Inflammatory macrophage treated with lipopolysaccharide for 1 hour (primary cell): Measurements from ENCODE around the gene ARAF.
"Not testable (repeated sequence)": the region's sequence is repeated elsewhere in the genome, so short reads cannot be mapped to it uniquely, and the experiment has no call there.

Source experiments
- DNase-seq, 2 donors: peaks; one replicate each; pipeline ENCODE4 v3.0.0-alpha.2; 2020 to 2022

ARAF gene

DNA sequence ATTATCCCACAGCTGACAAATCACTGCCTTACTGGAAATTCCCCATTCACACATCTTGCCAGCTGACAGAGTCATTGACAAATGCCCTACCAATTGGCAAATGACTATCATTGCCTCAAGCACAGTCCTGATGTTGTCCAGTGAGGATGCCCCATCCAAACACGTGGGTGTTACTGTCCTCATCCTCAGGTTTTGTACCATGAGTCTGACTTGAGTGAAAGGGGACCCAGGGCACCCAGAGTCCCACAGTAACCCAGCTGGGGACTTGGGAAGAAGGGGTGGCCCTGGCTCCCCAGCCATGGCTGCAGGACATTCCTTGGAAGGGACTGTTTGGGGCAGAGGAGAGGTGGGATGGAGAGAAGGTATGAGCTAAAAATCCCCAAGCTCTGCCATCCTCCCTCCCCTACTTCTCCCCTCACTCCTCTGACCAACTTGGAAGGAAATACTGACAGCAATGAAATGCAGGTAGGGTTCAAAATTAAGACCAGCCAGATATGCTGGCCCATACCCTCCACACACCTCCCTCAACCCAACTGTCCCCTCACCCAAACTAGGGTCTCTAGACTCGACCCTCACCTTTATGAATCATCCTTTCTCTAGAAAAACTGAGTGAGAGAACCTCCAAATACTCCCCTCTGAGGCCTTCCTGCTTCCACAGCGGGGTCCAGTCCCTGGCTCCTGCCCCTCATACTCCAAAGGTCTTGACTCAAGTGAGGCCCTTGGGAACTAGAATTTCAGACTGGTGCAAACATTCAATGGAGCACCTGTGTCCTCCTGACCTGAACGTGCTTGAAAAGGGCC lies 26.3 kb downstream of the ARAF start:
- peak; percentile 47 to 81 for DNase-seq

DNA sequence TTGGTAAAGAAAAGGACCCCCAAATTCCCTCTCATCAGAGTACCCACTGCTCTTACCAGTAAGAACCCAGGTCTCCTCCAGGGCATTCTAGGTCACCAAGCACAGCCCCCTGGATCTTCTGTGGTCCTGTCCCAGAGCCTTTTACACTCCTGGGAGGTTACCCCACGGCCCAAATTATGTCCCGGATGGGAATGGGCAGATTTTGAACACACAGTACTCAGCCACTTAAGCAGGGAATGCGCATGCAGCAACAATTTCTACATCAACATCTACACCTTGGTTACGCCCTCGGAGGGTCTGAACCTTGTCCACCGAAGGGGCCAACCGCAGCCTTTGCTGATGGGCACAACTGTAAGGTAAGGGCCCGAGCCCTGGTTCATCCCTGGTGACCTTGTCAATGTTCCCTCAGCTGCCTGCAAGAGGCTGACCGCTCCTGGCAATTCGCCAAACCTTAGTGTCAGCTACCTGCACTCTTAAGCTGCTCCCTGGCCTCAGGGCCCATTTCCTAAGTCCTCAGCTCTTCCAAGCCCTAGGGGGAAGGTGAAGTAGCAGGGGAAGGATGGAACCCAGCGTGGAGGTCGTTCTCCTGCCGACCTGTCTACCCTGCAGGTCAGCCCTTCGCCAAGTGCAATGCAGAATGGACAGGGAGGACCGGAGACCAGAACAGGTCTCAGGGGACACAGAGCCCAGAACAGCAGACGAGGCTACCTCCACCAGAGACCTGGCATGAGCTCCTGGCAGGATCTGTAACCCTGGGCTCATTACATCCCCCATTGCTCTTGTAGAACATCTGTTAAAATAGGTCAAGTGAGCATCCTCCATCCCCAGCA lies 27.1 kb downstream of the ARAF start:
- DNase-seq, result no peak

DNA sequence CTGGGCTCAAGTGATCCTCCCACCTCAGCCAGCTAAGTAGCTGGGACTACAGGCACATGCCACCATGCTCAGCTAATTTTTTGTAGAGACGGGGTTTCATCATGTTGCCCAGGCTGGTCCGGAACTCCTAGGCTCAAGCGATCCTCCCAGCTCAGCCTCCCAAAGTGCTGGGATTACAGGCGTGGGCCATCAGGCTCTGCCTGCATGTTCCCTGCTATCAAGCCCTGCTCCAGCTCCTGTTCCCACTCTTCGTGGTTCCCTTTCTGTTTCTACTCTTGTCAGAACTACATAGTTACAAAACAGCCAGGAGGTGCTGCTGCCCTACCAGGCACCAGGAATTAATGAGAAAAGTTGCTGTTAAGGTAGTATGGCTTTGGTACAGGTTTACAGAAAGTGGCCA lies 30.0 kb downstream of the ARAF start:
- DNase-seq, result no peak

DNA sequence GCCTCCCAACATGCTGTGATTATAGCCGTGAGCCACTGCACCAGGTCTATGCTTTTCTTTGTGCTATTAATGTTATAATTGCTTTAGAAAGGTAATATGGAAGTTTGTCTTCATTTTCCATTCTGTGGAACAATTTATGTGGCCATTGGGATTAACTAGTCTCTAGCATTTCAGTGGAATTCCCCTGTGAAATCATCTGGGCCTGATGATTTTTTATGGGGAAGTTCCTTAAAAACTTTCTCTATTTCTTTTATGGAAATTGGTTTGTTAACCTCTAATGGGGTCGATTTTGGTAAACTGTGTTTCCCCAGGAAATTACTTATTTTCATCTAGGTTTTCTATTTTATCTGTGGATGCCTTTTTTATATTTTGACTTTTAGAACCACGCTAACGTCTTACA lies 32.5 kb downstream of the ARAF start:
- peak; percentile 44 to 60 for DNase-seq

DNA sequence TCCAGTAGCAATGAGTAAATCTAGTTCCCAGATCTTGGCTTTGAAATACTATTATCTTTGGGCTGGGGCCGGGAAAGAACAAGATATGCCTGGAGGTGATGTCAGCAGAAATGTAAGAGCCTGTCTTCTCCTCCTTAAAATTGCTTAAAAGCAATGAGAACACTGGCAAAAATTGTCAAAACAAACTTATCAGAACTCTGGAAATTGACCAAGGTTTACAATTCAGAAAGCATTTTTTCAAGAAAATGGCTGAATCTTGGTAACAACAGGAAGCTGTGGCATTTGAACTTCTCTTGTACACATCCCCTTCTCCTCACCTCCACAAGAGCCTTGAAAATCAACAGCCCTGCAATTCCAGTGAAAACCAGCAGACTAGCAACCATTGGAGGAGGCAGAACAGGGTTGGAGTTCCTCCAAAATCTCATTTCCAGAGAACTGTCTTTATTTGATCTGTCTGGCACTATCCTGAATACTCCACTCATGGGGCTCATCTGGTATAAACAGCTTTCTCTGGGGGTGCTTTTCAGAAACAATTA lies 34.8 kb downstream of the ARAF start:
- no peak for DNase-seq

DNA sequence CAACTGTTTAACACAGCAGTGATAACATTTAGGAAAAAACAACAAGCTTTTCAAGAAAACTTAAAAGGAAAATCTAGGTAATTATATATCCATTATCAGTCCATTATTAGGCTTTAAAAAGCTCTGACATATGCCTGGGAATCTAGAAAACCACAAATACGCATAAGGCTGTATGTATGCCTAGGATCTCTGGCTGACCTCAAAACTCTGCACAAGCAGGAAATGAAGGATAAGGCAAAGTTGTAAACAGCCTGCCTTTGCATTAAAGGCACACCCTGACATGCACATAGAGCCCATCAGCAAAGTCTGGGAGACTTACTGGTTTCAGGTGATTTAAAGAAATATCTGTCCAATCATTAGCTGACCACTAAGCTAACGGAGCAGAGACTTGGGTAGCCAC lies 35.3 kb downstream of the ARAF start:
- no peak for DNase-seq

DNA sequence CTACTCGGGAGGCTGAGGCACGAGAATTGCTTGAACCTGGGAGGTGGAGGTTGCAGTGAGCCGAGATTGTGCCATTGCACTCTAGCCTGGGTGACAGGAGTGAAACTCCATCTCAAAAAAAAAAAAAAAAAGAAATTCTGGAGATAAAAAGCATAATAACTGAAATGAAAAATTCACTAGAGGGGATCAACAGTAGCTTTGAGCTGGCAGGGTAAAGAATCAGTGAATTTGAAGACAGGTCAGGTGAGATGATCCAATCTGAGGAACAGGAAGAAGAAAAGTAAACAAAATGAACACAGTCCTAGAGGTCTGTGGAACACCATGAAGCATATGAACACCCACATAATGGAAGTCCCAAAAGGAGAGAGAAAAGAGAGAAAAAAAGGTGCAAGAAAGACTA lies 36.2 kb downstream of the ARAF start:
- DNase-seq, result no peak

DNA sequence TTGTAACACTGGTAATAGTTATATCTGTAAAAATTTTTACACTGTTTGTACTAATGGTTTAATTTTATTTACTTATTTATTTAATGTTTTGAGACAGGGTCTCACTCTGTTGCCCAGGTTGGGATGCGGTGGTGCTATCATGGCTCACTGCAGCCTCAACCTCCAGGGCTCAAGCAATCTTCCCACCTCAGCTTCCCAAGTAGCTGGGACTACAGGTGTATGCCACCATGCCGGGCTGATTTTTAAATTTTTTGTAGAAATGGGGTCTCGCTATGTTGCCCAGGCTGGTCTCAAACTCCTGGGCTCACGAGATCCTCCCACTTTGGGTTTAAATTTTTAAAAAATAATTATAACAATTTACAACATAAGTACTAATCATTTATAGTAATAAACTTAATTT lies 42.1 kb downstream of the ARAF start:
- DNase-seq, result not testable (repeated sequence)

DNA sequence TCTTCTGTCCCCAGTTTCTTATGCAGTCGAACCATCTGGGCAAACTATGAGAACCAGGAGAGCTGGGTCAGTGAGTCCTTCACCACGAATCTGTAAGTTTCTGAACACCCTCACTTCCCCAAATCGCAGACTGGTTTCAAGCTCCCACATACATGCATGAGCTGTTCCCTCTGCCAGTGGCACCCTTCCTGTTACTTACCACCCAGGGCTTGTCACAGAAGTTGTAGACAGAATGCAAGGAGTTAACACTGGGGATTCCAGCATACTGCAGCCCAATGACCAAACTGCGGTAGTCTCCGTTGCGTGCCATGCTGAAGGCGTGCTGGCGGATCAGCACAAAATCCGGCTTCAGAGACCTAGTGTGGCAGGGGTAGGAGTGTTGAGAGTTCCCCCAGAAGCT lies 44.0 kb downstream of the ARAF start:
- DNase-seq, result peak; percentile 53 to 64

DNA sequence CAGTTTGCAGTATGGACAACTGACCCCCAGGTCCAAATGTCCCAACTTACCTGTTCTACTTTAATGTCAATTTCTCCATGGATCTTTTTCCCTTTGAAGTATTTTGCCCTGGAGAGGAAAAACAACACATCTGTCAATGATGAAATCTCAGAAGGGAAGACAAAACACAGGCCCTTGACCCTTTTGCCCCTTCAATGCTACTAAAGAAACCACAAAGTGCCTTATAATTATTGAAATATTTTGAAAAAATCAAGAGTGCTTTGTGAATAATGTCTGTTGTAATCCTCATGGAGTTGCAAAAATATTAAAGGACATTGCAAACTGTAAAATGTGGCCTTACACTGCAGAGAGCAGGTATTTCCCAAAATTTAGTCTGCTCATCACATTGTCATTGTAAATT lies 46.1 kb downstream of the ARAF start:
- no peak for DNase-seq

DNA sequence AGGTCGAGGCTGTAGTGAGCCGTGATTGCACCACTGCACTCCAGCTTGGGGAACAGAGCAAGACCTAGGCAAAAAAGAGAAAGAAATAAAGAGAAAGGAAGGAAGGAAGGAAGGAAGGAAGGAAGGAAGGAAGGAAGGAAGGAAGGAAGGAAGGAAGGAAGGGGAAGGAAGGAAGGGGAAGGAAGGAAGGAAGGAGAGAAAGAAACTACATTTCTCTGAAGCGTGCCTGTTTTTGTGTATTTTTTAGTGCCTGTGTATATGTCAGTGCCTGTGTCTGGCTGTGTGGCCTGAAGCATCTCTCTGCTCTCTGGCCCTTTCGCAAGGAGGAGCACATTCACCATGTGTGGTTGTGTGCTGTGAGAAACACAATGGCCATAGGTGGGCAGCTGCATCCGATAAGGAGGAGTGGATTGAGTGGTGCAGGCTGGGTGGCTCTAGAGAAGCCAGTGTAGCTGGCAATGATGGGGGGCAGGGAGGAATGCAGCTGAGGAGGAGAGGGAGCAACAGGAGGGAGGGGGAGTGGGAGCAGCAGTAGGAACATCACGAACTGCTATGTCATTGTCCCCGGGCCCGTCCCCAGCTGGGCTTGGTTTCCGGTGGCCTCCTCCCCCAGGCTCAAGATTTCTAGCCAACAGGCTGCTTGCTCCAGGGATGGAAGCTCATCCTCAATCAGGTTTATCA lies 47.3 kb downstream of the ARAF start:
- no peak for DNase-seq

DNA sequence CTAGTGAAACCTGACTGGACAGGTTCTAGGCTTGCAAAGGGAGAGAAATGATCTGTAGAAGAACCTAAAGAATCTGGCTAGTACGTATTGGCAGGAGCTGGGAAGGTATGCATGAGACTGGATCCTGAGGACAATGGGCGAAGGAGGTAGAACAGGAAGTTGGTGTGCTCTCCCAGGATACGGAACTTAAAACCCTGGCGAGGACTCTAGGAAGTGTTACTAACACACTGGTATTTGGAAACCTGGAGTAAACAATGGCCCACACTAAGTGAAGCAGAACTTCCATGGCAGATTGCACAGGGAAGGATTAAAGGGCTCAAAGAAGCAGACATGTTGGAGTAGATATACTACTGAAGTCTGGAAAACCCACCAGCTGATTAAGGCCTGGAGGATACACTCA lies 49.5 kb downstream of the ARAF start:
- DNase-seq, result peak; percentile 26 to 56

DNA sequence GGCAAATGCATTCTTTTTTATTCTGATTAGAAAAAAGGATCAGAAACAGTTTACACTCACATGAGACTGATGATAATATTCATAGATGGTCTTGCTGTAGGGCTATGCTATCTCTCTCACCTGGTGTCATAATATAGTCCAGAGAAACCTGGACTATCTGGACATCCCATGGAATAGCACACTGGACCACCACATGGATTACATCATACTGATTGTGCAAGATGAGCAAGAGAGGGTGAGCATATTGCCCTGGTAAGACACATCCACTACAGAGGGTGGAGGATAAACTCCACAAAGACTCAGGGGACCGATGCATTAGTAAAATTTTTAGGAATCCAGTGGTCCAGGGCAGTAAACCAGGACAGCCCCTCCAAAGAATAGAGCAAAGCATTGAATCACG lies 50.5 kb downstream of the ARAF start:
- no peak for DNase-seq

DNA sequence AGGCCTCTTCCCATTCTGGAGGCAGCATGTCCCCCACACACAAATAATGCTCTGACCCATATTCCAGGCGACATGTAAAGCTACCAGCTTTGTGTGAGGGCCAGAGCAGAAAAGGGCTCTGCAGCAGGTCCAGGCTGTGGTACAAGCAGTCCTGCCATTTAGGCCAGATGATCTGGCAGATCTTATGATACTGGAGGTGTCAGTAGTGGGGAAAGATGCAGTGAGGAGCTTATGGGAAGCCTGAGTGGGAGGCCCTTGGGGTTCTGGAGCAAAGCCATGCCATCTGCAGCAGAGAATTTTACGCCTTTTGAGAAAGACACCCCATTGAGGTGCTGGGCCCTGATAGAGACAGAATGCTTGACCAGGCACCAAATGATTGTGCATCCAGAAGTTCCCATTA lies 50.9 kb downstream of the ARAF start:
- DNase-seq, result no peak

DNA sequence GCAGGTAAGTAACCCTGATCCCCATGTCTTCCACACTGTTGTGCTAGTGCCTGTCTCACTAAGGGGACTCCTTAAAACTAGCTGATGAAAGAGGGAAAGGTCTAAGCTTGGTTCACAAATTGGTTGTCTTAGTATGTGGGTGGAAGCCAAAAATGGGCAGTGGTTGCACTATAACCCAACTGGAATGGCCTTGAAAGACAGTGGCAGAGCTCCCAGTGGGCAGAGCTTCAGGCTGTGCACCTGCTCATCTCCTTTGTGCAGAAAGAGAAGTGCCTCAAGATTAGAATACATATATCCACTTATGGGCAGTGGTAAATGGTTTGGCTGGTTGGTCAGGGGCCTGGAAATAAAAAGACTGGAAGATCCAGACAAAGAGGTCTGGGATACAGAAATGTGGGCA lies 51.4 kb downstream of the ARAF start:
- DNase-seq, result no peak

DNA sequence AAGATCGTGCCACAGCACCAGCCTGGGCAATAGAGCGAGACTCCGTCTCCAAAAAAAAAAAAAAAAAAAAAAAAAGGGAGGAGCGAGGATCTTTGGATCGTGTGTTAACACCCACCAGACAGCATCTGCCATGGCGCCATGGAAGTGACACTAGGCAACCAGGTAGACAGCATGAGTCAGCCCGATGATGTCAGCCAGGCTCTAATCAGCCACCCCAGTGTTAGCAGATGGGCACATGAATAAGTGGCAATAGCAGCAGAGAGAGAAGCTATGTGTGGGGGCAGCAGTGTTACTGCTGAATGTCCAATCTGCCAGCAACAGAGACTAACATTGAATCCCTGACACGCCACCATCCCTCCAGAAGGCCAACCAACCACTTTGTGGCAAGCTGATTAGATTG lies 52.1 kb downstream of the ARAF start:
- no peak for DNase-seq

DNA sequence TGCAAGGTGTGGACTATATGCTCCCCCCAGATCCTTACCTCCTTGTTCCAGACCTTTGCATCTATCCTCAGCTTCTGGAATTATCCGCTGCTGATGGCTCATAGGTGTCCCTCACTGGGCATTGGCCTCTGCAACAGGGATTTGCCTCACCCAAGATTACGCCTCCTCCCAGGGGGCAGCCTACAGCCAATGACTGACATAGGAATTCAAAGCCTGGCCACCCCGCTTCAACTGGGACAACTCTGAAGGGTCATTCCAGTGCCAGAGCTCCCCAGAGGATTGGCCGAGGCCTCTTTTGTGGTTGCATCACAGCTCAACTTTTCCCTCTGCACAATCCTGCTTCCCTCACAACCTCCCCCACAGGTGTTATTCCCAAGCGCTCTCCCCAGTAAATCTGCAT lies 53.6 kb downstream of the ARAF start:
- no peak for DNase-seq

DNA sequence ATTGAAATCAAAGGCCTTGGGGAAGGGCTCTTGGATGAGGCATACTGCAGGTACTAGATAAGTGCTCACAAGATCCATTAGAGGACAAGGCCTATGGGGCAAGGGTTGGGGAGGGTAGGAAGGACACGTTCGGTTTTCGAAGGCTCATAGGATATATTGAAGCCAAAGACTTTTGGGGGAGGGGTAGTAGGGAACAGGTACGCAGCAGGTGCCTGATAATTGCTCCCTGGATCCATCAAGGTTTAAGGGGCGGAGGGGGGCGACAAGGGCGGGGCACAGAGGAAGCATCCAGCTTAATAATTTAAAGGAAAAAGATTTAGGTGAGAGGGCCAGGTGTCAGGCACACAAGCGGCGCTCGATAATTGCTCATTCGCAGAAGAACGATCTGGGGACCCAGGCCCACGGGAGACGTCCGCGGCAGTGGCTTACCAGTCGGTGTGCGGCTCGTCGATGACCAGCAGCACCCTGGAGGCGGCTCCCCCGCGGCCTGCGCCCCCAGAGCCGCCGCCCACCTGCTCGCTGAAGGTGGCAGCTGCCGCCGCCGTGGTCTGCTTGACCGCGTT lies 58.0 kb downstream of the ARAF start:
- no peak for DNase-seq

DNA sequence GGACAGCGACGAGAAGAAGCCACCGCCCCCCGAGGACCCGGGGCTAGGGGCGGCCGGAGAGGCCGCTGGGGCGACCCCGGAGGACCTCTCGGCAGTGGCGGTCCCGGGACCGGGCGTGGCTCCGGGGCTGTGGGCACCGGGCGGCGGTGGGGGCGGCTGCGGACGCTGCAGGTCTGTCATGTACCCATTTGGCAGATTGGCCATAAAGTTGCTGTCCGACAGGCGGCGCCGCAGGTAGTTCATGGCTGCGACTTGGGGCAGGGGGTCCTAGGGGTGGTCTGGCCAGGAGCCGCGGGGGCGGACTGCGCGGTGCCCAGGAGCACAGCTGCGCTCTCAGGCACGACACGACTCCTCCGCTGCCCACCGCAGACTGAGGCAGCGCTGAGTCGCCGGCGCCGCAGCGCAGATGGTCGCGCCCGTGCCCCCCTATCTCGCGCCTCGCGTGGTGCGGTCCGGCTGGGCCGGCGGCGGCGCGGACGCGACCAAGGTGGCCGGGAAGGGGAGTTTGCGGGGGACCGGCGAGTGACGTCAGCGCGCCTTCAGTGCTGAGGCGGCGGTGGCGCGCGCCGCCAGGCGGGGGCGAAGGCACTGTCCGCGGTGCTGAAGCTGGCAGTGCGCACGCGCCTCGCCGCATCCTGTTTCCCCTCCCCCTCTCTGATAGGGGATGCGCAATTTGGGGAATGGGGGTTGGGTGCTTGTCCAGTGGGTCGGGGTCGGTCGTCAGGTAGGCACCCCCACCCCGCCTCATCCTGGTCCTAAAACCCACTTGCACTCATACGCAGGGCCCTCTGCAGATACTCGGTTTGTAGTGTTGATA lies 58.7 kb downstream of the ARAF start, which contains the start of gene SYN1:
Gene SYN1 (minus strand): TSS at position 372 of the 817 bp plus-strand sequence. CDS start 129 bp downstream, at position 243.
- DNase-seq, result peak; percentile 51 to 70

DNA sequence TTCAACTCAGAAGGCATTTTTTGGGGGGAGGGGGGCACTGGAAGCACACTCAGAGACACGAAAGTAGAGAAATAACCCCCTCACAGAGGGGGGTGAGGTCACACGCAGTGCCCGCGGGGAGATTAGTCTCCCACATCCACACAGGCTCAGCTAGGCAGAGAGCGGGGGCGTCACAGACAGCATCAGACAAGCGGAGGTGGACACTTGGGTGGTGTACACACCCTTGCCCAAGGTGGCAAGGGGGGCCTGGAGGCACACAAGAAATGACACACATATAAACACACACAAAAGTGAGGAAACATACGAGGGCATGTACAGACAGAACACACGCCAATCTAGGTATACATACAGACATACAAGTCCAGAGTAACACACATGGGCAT lies 59.3 kb downstream of the ARAF start:
- no peak for DNase-seq
